ENCODE results near the gene ZNF444.
"Not testable (repeated sequence)": the region's sequence is repeated elsewhere in the genome, so short reads cannot be mapped to it uniquely, and the experiment has no call there.

Gene ZNF444

DNA sequence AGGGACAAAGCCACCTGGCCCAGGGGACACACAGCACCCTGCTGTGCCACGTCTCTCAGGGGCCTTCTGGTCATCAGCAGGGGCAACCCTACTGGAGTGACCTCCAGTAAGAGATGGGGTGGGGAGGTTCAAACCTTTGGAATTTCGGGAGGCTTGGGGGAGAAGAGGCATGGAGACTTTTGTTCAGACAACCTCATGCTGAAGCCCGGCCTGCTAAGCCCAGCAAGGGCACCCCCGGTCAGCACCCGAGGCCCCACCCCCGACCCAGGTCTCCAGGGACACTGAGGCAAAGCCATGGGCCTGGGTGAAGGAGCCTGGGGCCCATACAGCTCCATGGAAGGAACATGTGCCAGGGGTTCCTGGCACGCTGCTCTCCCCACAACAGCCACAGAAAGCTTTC lies 43.3 kb upstream of the ZNF444 start:
- TF ChIP-seq, protein P1, sequence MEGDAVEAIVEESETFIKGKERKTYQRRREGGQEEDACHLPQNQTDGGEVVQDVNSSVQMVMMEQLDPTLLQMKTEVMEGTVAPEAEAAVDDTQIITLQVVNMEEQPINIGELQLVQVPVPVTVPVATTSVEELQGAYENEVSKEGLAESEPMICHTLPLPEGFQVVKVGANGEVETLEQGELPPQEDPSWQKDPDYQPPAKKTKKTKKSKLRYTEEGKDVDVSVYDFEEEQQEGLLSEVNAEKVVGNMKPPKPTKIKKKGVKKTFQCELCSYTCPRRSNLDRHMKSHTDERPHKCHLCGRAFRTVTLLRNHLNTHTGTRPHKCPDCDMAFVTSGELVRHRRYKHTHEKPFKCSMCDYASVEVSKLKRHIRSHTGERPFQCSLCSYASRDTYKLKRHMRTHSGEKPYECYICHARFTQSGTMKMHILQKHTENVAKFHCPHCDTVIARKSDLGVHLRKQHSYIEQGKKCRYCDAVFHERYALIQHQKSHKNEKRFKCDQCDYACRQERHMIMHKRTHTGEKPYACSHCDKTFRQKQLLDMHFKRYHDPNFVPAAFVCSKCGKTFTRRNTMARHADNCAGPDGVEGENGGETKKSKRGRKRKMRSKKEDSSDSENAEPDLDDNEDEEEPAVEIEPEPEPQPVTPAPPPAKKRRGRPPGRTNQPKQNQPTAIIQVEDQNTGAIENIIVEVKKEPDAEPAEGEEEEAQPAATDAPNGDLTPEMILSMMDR (IDR thresholded peaks at IDR 0.05; ENCODE audit: extremely low read depth, insufficient read depth, missing control alignments): no peak
- in situ Hi-C loops (cut with MboI; ENCODE audit: low pct_unique_long_range_greater_than_20kb, low sequenced_read_pairs, unreplicated experiment): no loop called here
- DNase-seq (ENCODE audit: low spot score): peak; percentile 22

DNA sequence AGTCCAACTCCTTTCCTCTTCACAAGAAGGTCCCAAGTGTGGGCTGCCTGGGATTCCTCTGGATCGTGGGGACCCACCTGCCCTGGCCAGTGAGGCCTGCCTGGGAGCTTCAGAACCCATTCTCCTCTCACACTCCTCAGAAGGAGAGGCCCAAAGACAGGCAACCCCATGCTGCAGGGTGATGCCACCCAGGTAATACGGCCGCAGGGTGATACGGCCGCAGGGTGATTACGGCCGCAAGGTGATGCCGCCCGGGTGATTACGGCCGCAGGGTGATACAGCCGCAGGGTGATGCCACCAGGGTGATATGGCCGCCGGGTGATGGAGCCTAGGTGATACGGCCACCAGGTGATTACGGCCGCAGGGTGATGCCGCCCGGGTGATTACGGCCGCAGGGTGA lies 42.9 kb upstream of the ZNF444 start:
- DNase-seq (ENCODE audit: low spot score); in situ Hi-C loops (cut with MboI; ENCODE audit: low pct_unique_long_range_greater_than_20kb, low sequenced_read_pairs, unreplicated experiment): not testable (repeated sequence)

DNA sequence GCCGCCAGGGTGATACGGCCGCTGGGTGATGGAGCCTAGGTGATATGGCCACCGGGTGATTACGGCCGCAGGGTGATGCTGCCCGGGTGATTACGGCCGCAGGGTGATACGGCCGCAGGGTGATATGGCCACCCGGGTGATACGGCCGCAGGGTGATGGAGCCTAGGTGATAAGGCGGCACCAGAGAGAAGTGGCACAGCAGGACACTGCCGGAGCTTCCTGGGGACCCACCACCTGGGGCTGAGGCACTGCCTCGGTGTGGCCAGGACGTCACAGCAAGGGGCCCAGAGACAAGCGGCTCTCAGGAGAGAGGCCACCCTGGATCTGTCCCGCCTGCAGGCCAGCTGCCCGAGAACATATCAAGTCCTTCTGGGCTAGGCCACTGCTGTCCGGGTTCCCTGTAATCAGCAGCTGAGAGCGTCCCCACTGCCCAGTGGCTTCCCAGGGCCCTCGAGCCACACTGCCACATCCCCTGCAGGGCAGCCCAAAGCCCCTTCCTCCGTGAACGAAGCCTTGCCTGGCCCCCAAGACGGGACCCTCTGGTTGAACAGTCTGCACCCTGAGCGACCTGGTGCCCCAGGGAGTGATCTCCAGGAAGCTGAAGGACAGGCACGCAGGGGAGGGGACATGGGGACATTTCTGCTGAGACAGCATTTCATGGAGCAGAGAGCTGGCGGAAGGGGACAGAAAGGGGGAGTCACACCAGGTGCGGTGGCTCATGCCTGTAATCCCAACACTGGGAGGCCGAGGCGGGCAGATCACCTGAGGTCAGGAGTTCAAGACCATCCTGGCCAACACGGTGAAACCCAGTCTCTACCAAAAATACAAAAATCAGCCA lies 42.1 kb upstream of the ZNF444 start:
- DNase-seq (ENCODE audit: low spot score): peak; percentile 34
- in situ Hi-C loops (cut with MboI; ENCODE audit: low pct_unique_long_range_greater_than_20kb, low sequenced_read_pairs, unreplicated experiment): no loop called here

DNA sequence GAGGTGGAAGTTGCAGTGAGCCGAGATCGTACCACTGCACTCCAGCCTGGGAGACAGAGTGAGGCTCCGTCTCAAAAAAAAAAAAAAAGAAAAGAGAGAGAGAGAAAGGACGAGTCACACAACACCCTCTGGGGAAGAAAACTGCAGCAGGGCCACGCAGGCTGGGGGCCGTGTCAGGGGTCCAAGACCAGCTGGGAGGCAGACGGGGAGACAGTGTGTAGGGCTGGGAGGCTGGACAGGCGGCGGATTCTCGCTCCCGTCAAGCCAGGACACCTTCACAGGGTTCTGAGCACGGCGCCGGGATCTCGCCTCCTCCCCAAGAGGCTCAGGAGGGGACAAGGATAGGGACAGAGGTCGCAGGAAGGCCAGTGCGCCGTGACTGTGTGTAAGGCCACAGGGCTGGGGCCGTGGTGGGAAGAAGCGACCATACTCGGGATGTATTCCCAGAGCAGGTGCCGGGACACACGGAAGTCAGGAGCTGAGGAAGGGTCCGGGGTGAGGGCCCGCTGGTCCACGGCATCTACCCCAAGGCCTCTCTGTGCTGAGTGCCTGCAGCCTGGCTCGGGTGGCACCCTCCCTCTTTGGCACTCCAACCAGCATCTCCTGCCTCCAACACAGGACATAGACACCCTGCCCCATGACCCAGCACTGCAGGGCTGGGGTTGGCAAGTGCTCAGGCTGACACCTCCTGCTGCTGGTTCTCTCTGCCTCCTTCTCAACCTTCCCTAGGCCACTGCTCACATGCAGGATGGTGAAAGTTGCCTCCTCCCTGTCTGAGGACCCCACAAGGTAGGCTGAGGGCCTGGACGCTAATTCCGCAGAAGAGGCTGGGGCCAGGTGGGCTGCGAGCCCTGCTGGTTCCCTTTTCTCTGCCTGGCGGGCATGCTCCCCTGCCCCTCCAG lies 41.2 kb upstream of the ZNF444 start:
- TF ChIP-seq, protein P1 (IDR thresholded peaks at IDR 0.05; ENCODE audit: extremely low read depth, insufficient read depth, missing control alignments): no peak
- peak; percentile 34 for DNase-seq (ENCODE audit: low spot score)
- in situ Hi-C loops (cut with MboI; ENCODE audit: low pct_unique_long_range_greater_than_20kb, low sequenced_read_pairs, unreplicated experiment): no loop called here

More for the DNA sequence above, 42.1 kb upstream of the ZNF444 start:
- TF ChIP-seq, protein P1 (IDR thresholded peaks at IDR 0.05; ENCODE audit: extremely low read depth, insufficient read depth, missing control alignments): no peak

DNA sequence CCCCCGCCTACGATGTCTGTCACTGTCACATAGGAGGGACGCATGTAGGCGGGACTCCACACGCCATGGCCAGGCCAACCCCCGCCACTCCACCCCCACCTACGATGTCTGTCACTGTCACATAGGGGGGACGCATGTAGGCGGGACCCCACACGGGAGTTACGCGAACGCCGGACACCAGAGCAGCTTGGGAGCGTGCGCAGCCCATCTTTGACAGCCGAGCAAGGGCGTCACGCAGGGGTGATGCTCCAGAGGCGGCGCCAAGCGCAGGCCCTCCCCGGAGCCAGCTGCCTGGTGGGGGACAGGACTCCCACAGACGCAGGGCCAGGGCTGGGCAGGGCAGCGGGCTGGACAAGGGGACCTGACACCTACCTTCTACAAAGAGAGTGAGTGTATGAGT lies 40.0 kb upstream of the ZNF444 start:
- TF ChIP-seq, protein P1 (IDR thresholded peaks at IDR 0.05; ENCODE audit: extremely low read depth, insufficient read depth, missing control alignments): no peak
- DNase-seq (ENCODE audit: low spot score): peak; percentile 19
- in situ Hi-C loops (cut with MboI; ENCODE audit: low pct_unique_long_range_greater_than_20kb, low sequenced_read_pairs, unreplicated experiment): no loop called here

DNA sequence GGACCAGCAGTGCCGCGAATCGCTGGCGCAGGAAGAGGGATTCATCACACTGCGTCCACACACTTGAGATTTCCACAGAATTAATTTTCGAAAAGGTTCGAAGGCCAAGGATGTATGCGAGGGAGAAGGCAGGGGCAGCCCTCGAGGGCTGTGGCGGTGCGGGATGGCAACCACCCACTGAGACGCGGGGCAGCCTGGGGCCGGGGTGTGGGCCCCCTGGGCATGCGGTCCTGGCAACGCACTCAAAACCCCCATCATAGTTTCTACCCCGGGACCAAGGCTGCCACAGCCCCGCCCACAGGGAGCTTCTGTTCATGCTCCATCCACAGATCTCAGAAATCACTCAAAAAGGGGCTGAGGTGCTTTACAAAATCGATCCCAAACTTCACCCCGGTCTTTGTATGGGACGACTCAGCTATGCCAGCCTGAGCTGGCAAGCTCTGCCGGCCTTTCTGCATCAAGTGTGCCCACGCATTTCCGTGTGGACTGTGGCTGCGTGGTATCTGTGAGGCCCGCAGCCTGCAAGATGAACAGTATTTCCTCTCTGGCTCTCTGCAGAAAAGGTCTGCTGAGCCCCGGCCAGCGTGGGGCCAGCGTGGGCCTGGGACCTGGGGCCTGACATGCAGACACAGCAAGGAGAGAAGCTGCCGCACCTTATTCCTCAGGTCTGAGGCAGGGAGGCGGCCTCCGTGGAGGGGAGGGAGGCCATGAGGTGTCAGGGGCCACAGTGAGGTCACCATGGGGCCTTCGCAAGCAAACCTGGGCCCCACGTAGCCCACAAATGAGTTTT lies 39.1 kb upstream of the ZNF444 start:
- in situ Hi-C loops (cut with MboI; ENCODE audit: low pct_unique_long_range_greater_than_20kb, low sequenced_read_pairs, unreplicated experiment): no loop called here
- TF ChIP-seq, protein P1 (IDR thresholded peaks at IDR 0.05; ENCODE audit: extremely low read depth, insufficient read depth, missing control alignments): no peak
- peak; percentile 23 for DNase-seq (ENCODE audit: low spot score)
